Activated gamma-delta T cell treated with Interleukin-2 at 50 U/mL for 16 hours (primary cell): ENCODE results near the gene ATP5F1D.
"Not testable (repeated sequence)": the region's sequence is repeated elsewhere in the genome, so short reads cannot be mapped to it uniquely, and the experiment has no call there.

Experiments used
- DNase-seq: peaks from one replicate; pipeline ENCODE4 v3.0.0-alpha.2; 2020

ATP5F1D gene

DNA sequence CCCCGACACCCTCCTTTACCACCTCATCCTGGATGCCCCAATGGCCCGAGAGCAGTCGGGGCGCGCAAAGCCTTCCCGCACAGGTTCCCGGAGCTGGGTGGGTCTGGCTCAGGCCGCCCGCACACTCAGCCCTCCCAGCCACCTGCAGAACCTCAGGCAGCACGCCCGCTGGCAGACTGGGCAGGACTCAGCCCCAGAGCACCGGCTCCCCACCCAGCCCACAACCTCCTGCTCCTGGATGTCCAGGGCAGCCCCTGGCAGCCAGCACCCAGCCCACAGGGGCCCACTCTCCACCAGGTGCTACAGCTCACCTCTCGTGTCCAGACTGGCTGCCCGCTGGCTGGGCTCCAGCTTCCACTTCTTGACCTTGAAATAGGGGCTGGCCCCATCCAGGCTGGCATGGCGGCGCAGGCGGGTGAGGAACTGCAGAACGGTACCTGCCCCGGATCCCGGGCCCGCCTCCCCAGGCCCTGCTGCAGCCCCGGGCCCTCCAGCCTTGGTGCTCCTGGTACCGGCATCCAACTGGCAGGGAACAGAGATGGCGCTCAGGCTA lies 8.4 kb upstream of the ATP5F1D start:
- DNase-seq, result no peak

- no peak for DNase-seq
Observed at GRCh38 chr19:1234051-1234954, 7.2 kb upstream of the ATP5F1D start.

- DNase-seq, result no peak
Observed at GRCh38 chr19:1234955-1235380, 6.6 kb upstream of the ATP5F1D start.

GRCh38 chr19:1235625-1236538 lies 5.7 kb upstream of the ATP5F1D start:
- no peak for DNase-seq

GRCh38 chr19:1236576-1236975 lies 5.0 kb upstream of the ATP5F1D start:
- DNase-seq, result no peak

DNA sequence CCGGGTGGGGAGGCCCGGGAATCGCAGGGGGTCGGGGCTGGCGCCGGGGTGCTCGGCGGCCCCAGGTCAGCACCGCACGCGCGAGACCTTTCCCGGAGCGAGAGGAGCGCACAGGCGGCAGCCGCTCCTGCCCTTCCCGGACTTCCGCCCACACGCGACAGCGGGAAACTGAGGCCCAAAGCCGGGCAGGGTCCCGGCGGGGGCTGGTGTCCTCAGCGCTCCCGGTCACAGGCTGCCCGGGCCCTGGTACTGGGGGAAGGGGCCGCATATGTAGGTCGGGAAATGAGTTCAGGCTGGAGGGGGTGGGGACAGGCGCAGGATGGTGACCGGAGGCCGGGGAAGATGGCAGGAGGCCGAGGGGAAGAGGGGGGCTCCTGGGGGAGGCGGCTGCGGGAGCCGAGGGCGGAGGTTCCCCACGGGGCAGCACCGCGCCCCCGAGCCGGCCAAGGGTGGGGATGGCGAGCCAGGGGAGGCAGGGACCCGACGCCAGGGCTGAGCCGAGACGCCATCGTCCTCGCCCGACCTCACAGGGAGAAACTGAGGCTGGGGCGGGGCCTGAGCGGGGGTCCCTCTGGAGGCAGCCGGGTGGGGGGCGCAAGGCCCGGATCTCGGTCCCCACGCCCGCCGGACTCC lies 4.4 kb upstream of the ATP5F1D start:
- no peak for DNase-seq

DNA sequence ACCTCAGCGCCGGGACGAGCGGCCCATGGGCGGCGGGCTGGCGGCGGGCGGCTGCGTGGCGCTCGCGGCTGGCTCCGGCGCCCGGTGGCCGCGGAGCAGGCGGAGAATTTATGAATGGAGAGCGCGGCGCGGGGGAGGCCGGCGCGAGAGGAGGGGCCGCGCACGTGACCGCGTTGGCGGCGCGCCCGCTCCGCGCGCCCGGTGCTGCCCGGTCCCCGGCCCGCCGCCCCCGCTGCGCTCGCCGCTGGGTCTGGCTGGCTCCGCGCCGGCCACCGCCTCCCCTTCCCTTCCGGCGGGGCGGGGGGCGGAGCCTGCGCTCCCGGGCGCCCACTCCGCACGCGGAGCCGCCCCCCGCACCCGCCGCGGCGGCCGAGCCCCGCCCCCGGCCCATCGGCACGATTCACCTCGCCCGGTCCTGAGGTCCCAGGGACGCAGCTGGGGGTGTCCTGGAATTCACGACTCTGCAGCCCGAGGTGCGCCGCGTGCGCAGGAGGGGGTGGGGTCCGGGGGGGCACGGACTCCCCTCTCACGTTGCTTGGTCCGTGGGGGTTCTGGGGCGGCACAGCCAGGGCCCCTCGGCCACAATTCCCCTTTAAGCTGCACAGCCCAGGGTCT lies 3.7 kb upstream of the ATP5F1D start, which contains the start of gene CBARP:
Gene CBARP (minus strand): TSS at position 252 of the 615 bp plus-strand sequence. CDS start 1,905 bp downstream, outside the sequence.
- no peak for DNase-seq

GRCh38 chr19:1238369-1239303 lies 2.9 kb upstream of the ATP5F1D start:
- no peak for DNase-seq

GRCh38 chr19:1239420-1239795 lies 2.1 kb upstream of the ATP5F1D start:
- no peak for DNase-seq

GRCh38 chr19:1239796-1240737 lies 1.5 kb upstream of the ATP5F1D start:
- DNase-seq, result peak; percentile 93

DNA sequence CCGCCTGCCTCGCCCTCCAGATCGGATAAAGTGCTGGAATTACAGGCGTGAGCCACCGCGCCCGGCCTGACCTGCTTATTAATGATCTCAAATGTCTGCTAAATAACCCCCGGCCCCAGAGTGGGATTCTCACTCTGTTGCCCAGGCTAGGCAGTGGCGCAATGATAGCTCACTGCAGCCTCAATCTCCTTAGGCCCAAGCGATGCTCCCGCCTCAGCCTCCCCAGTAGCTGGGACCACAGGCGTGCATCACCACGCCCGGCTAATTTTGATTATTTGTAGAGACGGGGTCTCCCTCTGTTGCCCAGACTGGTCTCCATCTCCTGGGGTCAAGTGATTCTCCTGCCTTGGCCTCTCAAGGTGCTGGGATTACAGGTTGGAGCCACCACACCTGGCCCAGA lies 626 bp upstream of the ATP5F1D start:
- DNase-seq, result no peak

GRCh38 chr19:1243768-1244692 lies 2.5 kb downstream of the ATP5F1D start:
- DNase-seq, result peak; percentile 92

- DNase-seq, result no peak
Observed at GRCh38 chr19:1244693-1245451, 3.3 kb downstream of the ATP5F1D start.

- no peak for DNase-seq
Observed at GRCh38 chr19:1245494-1246264, 4.1 kb downstream of the ATP5F1D start.

DNA sequence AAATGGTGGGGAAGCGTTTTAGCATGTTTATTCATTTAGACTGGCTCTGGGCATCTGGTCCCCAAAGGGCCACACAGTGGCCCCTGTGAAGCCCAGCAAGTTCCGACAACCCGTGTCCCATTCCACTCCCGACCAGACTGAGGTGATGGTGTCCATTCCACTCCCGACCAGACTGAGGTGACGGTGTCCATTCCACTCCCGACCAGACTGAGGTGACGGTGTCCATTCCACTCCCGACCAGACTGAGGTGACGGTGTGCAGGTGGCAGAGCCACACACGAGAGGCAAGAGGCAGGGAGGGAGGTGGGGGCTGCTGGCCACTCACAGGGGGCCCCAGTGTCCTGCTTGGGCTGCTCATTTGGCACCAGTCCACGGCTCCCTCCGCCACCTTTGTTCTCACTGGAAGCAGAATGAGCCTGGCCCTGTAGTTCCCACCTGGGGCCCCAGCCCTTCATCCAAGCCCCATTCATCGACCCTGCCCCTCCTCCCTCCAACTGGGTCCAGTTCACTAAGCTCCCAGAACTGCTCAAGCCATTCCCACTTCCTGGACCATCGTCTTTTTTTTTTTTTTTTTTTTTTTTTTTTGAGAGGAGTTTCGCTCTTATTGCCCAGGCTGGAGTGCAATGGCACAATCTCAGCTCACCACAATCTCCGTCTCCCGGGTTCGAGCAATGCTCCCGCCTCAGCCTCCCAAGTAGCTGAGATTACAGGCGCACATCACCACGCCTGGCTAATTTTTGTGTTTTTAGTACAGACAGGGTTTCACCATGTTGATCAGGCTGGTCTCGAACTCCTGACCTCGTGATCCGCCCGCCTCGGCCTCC lies 4.9 kb downstream of the ATP5F1D start:
- DNase-seq, result not testable (repeated sequence)

- no peak for DNase-seq
Observed at GRCh38 chr19:1247748-1248138, 6.2 kb downstream of the ATP5F1D start.
